A673 (cell line): Measurements from ENCODE around the gene TRPV5. TPM values are rescaled to one million over a fixed set of nuclear protein-coding genes. Genes with fewer than 3 reads are reported as not detected.

ENCODE experiments used
- BruUV-seq: library from RNA; stranded (reverse); fragments of 400-500 nt; replicated peaks from 2 replicates; lab custom pipeline; 2021; lab: Mats Ljungman, UMichigan
- CTCF ChIA-PET: fragments of 300-600 bp; sonication (Branson Sonifier 250); formaldehyde crosslinking; loops from one replicate; lab custom pipeline; 2022; ENCODE audit warnings: antibody characterized with exemption; lab: Charles Lee
- POLR2A ChIA-PET: fragments of 300-600 bp; sonication (Branson Sonifier 250); formaldehyde crosslinking; loops from one replicate; lab custom pipeline; 2022; ENCODE audit warnings: antibody characterized with exemption; ENCODE audit not compliant: low non-redundant PET; lab: Charles Lee
- DNase-seq: peaks from one replicate; pipeline ENCODE4 v3.0.0-alpha.2; 2015; ENCODE audit warnings: low spot score
- H3K27ac ChIP-seq: fragments of 200-600 bp; sonication (generic); 2 replicates; pipeline ENCODE4 v1.5.1; 2016; ENCODE audit warnings: mixed run types, low read depth, mild to moderate bottlenecking, mixed read lengths, antibody characterized with exemption, low read length; ENCODE audit not compliant: poor library complexity, severe bottlenecking
- H3K27me3 ChIP-seq: fragments of 200-600 bp; sonication (generic); replicated peaks from 2 replicates; pipeline ENCODE4 v1.6.1; 2017; ENCODE audit warnings: mixed run types, low read depth, mild to moderate bottlenecking, mixed read lengths, antibody characterized with exemption, low read length; ENCODE audit not compliant: insufficient read depth, poor library complexity
- H3K36me3 ChIP-seq: fragments of 200-600 bp; sonication (generic); 2 replicates; pipeline ENCODE4 v1.6.1; 2016; ENCODE audit warnings: mixed run types, mild to moderate bottlenecking, mixed read lengths, antibody characterized with exemption, low read length; ENCODE audit not compliant: insufficient read depth, poor library complexity, severe bottlenecking
- H3K4me1 ChIP-seq: fragments of 200-600 bp; sonication (generic); 2 replicates; pipeline ENCODE4 v1.6.1; 2017; ENCODE audit warnings: mixed run types, mild to moderate bottlenecking, mixed read lengths, antibody characterized with exemption, low read length; ENCODE audit not compliant: insufficient read depth, poor library complexity, severe bottlenecking
- H3K4me3 ChIP-seq: fragments of 200-600 bp; sonication (generic); 2 replicates; pipeline ENCODE4 v1.5.1; 2016; ENCODE audit warnings: low read depth, mixed run types, mild to moderate bottlenecking, mixed read lengths, low read length; ENCODE audit not compliant: poor library complexity, severe bottlenecking
- H3K9me3 ChIP-seq: fragments of 200-600 bp; sonication (generic); 2 replicates; pipeline ENCODE4 v1.6.1; 2016; ENCODE audit warnings: mixed run types, low read depth, mild to moderate bottlenecking, mixed read lengths, antibody characterized with exemption, low read length; ENCODE audit not compliant: poor library complexity, severe bottlenecking
- CTCF ChIP-seq: fragments of 300-800, 200-600 bp; sonication (generic); conservative IDR thresholded peaks from 2 replicates; pipeline ENCODE4 v1.5.1; 2017; ENCODE audit warnings: low read depth, mild to moderate bottlenecking, antibody characterized with exemption, low read length, moderate library complexity, mixed read lengths
- EZH2 ChIP-seq: fragments of 200-600 bp; sonication (generic); IDR thresholded peaks from 2 replicates; pipeline ENCODE4 v1.6.1; 2017; ENCODE audit warnings: borderline replicate concordance, low read depth, mild to moderate bottlenecking, mixed read lengths, antibody characterized with exemption, low read length; ENCODE audit not compliant: poor library complexity, severe bottlenecking
- intact Hi-C: fragments of 100-400 bp; cut with micrococcal nuclease; formaldehyde crosslinking; loops from one replicate; pipeline ENCODE4 v1.10.0; 2022; ENCODE audit not compliant: unreplicated experiment
- total RNA-seq: library from RNA; stranded (reverse); gene quantifications from 2 replicates; pipeline ENCODE4 v1.2.3, GENCODE V29; 2021

TRPV5 gene
- total RNA-seq, 1 experiment from 2014 or later = not detected

- H3K36me3 ChIP-seq = no peaks in the 10 kb centered on the region
- DNase-seq = no peak
- peaks cover 49% of the 10 kb centered on the region for H3K27me3 ChIP-seq
- H3K4me3 ChIP-seq = no peak overlapping the region
- H3K27ac ChIP-seq = no peak overlapping the region
- H3K9me3 ChIP-seq = no peaks in the 10 kb centered on the region
- ChIA-PET POLR2A (no interaction called here), CTCF (interaction anchor here (1.3 kb wide), 1 partner anchor 12 kb away, joined by 4 read pairs; no protein-coding TSS in a partner anchor)
- BruUV-seq = no TSS peak
- no peaks in the 10 kb centered on the region for H3K4me1 ChIP-seq
- TF ChIP-seq CTCF (no peak), EZH2 (no peak)
- intact Hi-C loops = no loop called here
Observed at GRCh38 chr7:142860968-142861367, 72.6 kb downstream of the TRPV5 start.

GRCh38 chr7:142859829-142860228, 73.7 kb downstream of the TRPV5 start:
- ChIA-PET POLR2A (no interaction called here), CTCF (no interaction called here)
- intact Hi-C loops = no loop called here
- no peak overlapping the region for H3K27ac ChIP-seq
- no TSS peak for BruUV-seq
- H3K4me1 ChIP-seq = peaks cover 8% of the 10 kb centered on the region
- DNase-seq = no peak
- peaks cover 59% of the 10 kb centered on the region for H3K27me3 ChIP-seq
- TF ChIP-seq CTCF (no peak), EZH2 (no peak)
- no peak overlapping the region for H3K4me3 ChIP-seq
- H3K9me3 ChIP-seq = no peaks in the 10 kb centered on the region
- no peaks in the 10 kb centered on the region for H3K36me3 ChIP-seq

GRCh38 chr7:142859411-142859810, 74.1 kb downstream of the TRPV5 start:
- BruUV-seq = no TSS peak
- TF ChIP-seq CTCF (no peak), EZH2 (no peak)
- no peaks in the 10 kb centered on the region for H3K9me3 ChIP-seq
- H3K36me3 ChIP-seq = no peaks in the 10 kb centered on the region
- no peak overlapping the region for H3K27ac ChIP-seq
- ChIA-PET CTCF (no interaction called here), POLR2A (no interaction called here)
- no peak for DNase-seq
- intact Hi-C loops = no loop called here
- no peak overlapping the region for H3K4me3 ChIP-seq
- peaks cover 9% of the 10 kb centered on the region for H3K4me1 ChIP-seq
- peaks cover 59% of the 10 kb centered on the region for H3K27me3 ChIP-seq

Other genes starting within 250 kb of the TRPV5 start
- not detected in 2 replicates for gene PRSS1, start 184.3 kb downstream of the TRPV5 start, total RNA-seq
- not detected in 2 replicates for gene PRSS2, start 162.8 kb downstream of the TRPV5 start, total RNA-seq
- 0.22 and 0.49 TPM in 2 replicates for gene EPHB6, start 78.7 kb downstream of the TRPV5 start, total RNA-seq
- gene TRPV6, start 48.0 kb downstream of the TRPV5 start, total RNA-seq = not detected in 2 replicates
- not detected in 2 replicates for gene LLCFC1, start 5.7 kb upstream of the TRPV5 start, total RNA-seq
- not detected in 2 replicates for gene KEL, start 28.6 kb upstream of the TRPV5 start, total RNA-seq
- gene OR9A2, start 93.4 kb upstream of the TRPV5 start, total RNA-seq = not detected in 2 replicates
- not detected in 2 replicates for gene OR6V1, start 118.6 kb upstream of the TRPV5 start, total RNA-seq
- not detected in 2 replicates for gene PIP, start 198.3 kb upstream of the TRPV5 start, total RNA-seq
- gene TAS2R39, start 249.7 kb upstream of the TRPV5 start, total RNA-seq = not detected in 2 replicates